MM.1S (cell line): ENCODE measurements around the gene VASH2.
"Not testable (repeated sequence)": the region's sequence is repeated elsewhere in the genome, so short reads cannot be mapped to it uniquely, and the experiment has no call there.

Source experiments
- EZH2 ChIP-seq: fragments of 300-600 bp; sonication (generic); optimal IDR thresholded peaks from 2 replicates; pipeline ENCODE3; 2017; ENCODE audit warnings: low read depth, mild to moderate bottlenecking, antibody characterized with exemption, low read length, mixed read lengths
- EZH2phosphoT487 ChIP-seq: fragments of 300-600 bp; sonication (generic); IDR thresholded peaks from 2 replicates; pipeline ENCODE4 v1.6.1; 2018; ENCODE audit warnings: antibody characterized with exemption, low read length
- TF ChIP-seq, protein P1 (sequence below): fragments of 300-600 bp; sonication (generic); IDR thresholded peaks from 2 replicates; pipeline ENCODE4 v1.5.1; 2016; ENCODE audit warnings: antibody characterized with exemption, low read length, mixed read lengths

DNA sequence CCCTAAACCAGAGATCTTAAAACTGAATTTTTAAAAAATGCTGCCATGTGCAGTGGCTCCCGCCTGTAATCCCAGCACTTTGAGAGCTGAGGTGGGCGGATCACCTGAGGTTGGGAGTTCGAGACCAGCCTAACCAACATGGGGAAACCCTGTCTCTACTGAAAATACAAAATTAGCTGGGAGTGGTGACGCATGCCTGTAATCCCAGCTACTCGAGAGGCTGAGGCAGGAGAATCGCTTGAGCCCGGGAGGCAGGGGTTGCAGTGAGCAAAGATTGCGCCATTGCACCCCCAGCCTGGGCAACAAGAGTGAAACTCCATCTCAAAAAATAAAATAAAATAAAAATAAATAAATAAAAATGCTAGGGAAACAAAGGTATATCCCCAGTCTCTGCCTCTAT lies 43.6 kb downstream of the VASH2 start:
- TF ChIP-seq EZH2, EZH2phosphoT487: not testable (repeated sequence)
- TF ChIP-seq, protein P1, sequence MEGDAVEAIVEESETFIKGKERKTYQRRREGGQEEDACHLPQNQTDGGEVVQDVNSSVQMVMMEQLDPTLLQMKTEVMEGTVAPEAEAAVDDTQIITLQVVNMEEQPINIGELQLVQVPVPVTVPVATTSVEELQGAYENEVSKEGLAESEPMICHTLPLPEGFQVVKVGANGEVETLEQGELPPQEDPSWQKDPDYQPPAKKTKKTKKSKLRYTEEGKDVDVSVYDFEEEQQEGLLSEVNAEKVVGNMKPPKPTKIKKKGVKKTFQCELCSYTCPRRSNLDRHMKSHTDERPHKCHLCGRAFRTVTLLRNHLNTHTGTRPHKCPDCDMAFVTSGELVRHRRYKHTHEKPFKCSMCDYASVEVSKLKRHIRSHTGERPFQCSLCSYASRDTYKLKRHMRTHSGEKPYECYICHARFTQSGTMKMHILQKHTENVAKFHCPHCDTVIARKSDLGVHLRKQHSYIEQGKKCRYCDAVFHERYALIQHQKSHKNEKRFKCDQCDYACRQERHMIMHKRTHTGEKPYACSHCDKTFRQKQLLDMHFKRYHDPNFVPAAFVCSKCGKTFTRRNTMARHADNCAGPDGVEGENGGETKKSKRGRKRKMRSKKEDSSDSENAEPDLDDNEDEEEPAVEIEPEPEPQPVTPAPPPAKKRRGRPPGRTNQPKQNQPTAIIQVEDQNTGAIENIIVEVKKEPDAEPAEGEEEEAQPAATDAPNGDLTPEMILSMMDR = not testable (repeated sequence)
